HepG2 (cell line): ENCODE results near the gene MYO5A. TPM values are rescaled to one million over a fixed set of nuclear protein-coding genes. Genes with fewer than 3 reads are reported as not detected.

Source experiments
- ATAC-seq: fragments of 200-7000 bp; cut with Tn5 transposase; 3 replicates; pipeline ENCODE4 v1.9.1; 2020; ENCODE audit warnings: mild to moderate bottlenecking, moderate library complexity
- BruUV-seq: library from RNA; stranded (reverse); fragments of 400-500 nt; replicated peaks from 2 replicates; lab custom pipeline; 2021; lab: Mats Ljungman, UMichigan
- CTCF ChIA-PET: fragments of 300-600 bp; formaldehyde crosslinking; extraction: SDS; loops from one replicate; lab custom pipeline; 2021; ENCODE audit warnings: low total read pairs, inconsistent platforms, low intra/inter-chr PET ratio; lab: Yijun Ruan, JAX
- POLR2A ChIA-PET: fragments of 350-600 bp; sonication (Branson Sonifier 250); formaldehyde crosslinking; loops from one replicate; lab custom pipeline; 2020; ENCODE audit warnings: antibody characterized with exemption, inconsistent platforms; lab: Yijun Ruan, JAX
- DNase-seq: peaks from one replicate; pipeline ENCODE4 v3.0.0-alpha.2; 2015; ENCODE audit warnings: low spot score
- FAIRE-seq: peaks from 3 replicates; lab custom pipeline; 2011; peaks lifted over from hg19 to GRCh38; lab: Jason Lieb, UNC
- H2AFZ ChIP-seq: one replicate; pipeline ENCODE4 v1.6.1; 2011; ENCODE audit warnings: low read length, inconsistent platforms
- H3K27ac ChIP-seq: fragments of 300-600 bp; 3 replicates; pipeline ENCODE4 v1.8.0; 2011; ENCODE audit warnings: mixed run types, mild to moderate bottlenecking, mixed read lengths, low read length, inconsistent platforms; ENCODE audit not compliant: insufficient read depth; ENCODE audit errors: extremely low read length
- H3K27me3 ChIP-seq, 2 experiments: fragments of 200-600 bp in 1 of 2; 2 replicates in 1 of 2; 3 replicates in 1 of 2; pipeline versions ENCODE4 v1.6.0 to v1.8.0; 2011; ENCODE audit warnings: low read length in 2 of 2, mild to moderate bottlenecking in 2 of 2, moderate library complexity in 2 of 2, inconsistent platforms in 1 of 2; ENCODE audit not compliant: insufficient read depth in 2 of 2, control insufficient read depth in 1 of 2
- H3K36me3 ChIP-seq, 2 experiments: fragments of 200-600 bp in 1 of 2; replicated peaks in 1 of 2; 2 replicates in 1 of 2; 3 replicates in 1 of 2; pipeline versions ENCODE4 v1.5.1 to v1.8.0; 2011; ENCODE audit warnings: low read length in 2 of 2, inconsistent platforms in 1 of 2; ENCODE audit not compliant: insufficient read depth in 2 of 2, control insufficient read depth in 1 of 2
- H3K4me1 ChIP-seq: 2 replicates; pipeline ENCODE4 v1.5.1; 2012; ENCODE audit warnings: low read length, inconsistent platforms; ENCODE audit not compliant: insufficient read depth
- H3K4me2 ChIP-seq: 2 replicates; pipeline ENCODE4 v1.6.0; 2011; ENCODE audit warnings: low read depth, low read length, inconsistent platforms
- H3K4me3 ChIP-seq, 3 experiments: fragments of 200-600 bp in 1 of 3; sonication (generic), shearing (Covaris generic) in 1 of 3; replicated peaks in 1 of 3; 2 replicates each; pipeline ENCODE4 v1.5.1; 2011 to 2016; ENCODE audit warnings: low read length in 3 of 3, inconsistent platforms in 2 of 3, low read depth in 2 of 3, mild to moderate bottlenecking in 2 of 3, control low read depth in 1 of 3, mixed read lengths in 1 of 3; ENCODE audit not compliant: insufficient read depth in 1 of 3
- H3K79me2 ChIP-seq: one replicate; pipeline ENCODE4 v1.6.1; 2011; ENCODE audit warnings: low read length, inconsistent platforms; ENCODE audit not compliant: insufficient read depth
- H3K9ac ChIP-seq: 2 replicates; pipeline ENCODE4 v1.6.0; 2011; ENCODE audit warnings: mild to moderate bottlenecking, low read depth, low read length, inconsistent platforms; ENCODE audit not compliant: insufficient read depth
- H3K9me3 ChIP-seq: 2 replicates; pipeline ENCODE4 v1.5.1; 2012; ENCODE audit warnings: mild to moderate bottlenecking, low read length
- H4K20me1 ChIP-seq: 2 replicates; pipeline ENCODE4 v1.6.0; 2011; ENCODE audit warnings: inconsistent platforms, mild to moderate bottlenecking, low read length, moderate library complexity; ENCODE audit not compliant: insufficient read depth
- ATF5 ChIP-seq: sonication (generic); formaldehyde crosslinking; IDR thresholded peaks from 2 replicates; pipeline ENCODE4 v1.4.0; 2020; ENCODE audit warnings: mild to moderate bottlenecking, low read depth, missing genetic modification reagents
- FOXP1 ChIP-seq, 2 experiments: fragments of 450-650 bp in 1 of 2; IDR thresholded peaks; 2 replicates each; pipeline ENCODE4 v1.6.1; 2017 to 2018; ENCODE audit warnings: antibody characterized with exemption in 1 of 2
- GFI1 ChIP-seq: sonication (generic); formaldehyde crosslinking; IDR thresholded peaks from 2 replicates; pipeline ENCODE4 v1.5.0; 2020; ENCODE audit warnings: missing genetic modification reagents, mild to moderate bottlenecking, borderline replicate concordance
- HNF1A ChIP-seq, 2 experiments: sonication (generic) in 1 of 2; formaldehyde crosslinking in 1 of 2; IDR thresholded peaks; 2 replicates each; pipeline versions ENCODE4 v1.4.0 to v1.6.1; 2016 to 2020; ENCODE audit warnings: borderline replicate concordance in 1 of 2, low read depth in 1 of 2, mild to moderate bottlenecking in 1 of 2, missing genetic modification reagents in 1 of 2
- KDM6A ChIP-seq: IDR thresholded peaks from 2 replicates; pipeline ENCODE4 v1.6.1; 2016; ENCODE audit warnings: low read depth
- SOX6 ChIP-seq, 2 experiments: fragments of 450-650 bp in 1 of 2; sonication (generic) in 1 of 2; formaldehyde crosslinking in 1 of 2; IDR thresholded peaks; 2 replicates each; pipeline versions ENCODE4 v1.4.0 to v1.6.1; 2017 to 2020; ENCODE audit warnings: antibody characterized with exemption in 1 of 2, mild to moderate bottlenecking in 1 of 2, missing genetic modification reagents in 1 of 2
- ZBTB7A ChIP-seq: sonication (generic); formaldehyde crosslinking; IDR thresholded peaks from 2 replicates; pipeline ENCODE4 v1.8.0; 2022; ENCODE audit warnings: mild to moderate bottlenecking, missing genetic modification reagents
- ZNF10 ChIP-seq: sonication (generic); formaldehyde crosslinking; IDR thresholded peaks from 2 replicates; pipeline ENCODE4 v1.4.0; 2020; ENCODE audit warnings: mild to moderate bottlenecking, low read depth, missing genetic modification reagents, borderline replicate concordance
- ZNF207 ChIP-seq: fragments of 450-650 bp; IDR thresholded peaks from 2 replicates; pipeline ENCODE4 v1.6.1; 2016; ENCODE audit warnings: antibody characterized with exemption, borderline replicate concordance
- ZNF251 ChIP-seq: sonication (generic); formaldehyde crosslinking; IDR thresholded peaks from 2 replicates; pipeline ENCODE4 v1.9.0; 2021; ENCODE audit warnings: mild to moderate bottlenecking, missing genetic modification reagents
- ZNF367 ChIP-seq: sonication (generic); formaldehyde crosslinking; IDR thresholded peaks from 2 replicates; pipeline ENCODE4 v1.4.0; 2020; ENCODE audit warnings: missing genetic modification reagents, borderline replicate concordance
- ZSCAN25 ChIP-seq: sonication (generic); formaldehyde crosslinking; IDR thresholded peaks from 2 replicates; pipeline ENCODE4 v1.8.0; 2022; ENCODE audit warnings: mild to moderate bottlenecking, missing genetic modification reagents
- WGBS: methylation state at CpG from one replicate; pipeline ENCODE4 v1.1.6; 2017; ENCODE audit warnings: low lambda C conversion rate; 5-methylcytosine and 5-hydroxymethylcytosine counted together
- in situ Hi-C: cut with HindIII; loops from 2 replicates; pipeline ENCODE4 v1.10.0; 2017; ENCODE audit warnings: low pct_unique_long_range_greater_than_20kb; ENCODE audit not compliant: extremely low pct_ligation_motif_present
- intact Hi-C: fragments of 100-400 bp; cut with micrococcal nuclease; formaldehyde crosslinking; loops from one replicate; pipeline ENCODE4 v1.10.0; 2022; ENCODE audit not compliant: unreplicated experiment
- polyA plus RNA-seq, 8 experiments: library from polyadenylated mRNA; depleted of rRNA in 3 of 8; stranded (reverse) in 7 of 8; unstranded in 1 of 8; fragments of >200 nt; fragmentation: Illumina TruSeq in 4 of 8; extraction: Trizol in 4 of 8; gene quantifications; 2 replicates each; pipeline versions ENCODE4 v1.2.1 to v1.2.3, GENCODE V29; 2011 to 2016; ENCODE audit warnings: low read depth in 4 of 8, missing spikeins in 1 of 8, mixed read lengths in 1 of 8; ENCODE audit not compliant: insufficient read depth in 1 of 8
- total RNA-seq, 5 experiments: library from RNA; depleted of rRNA; stranded (reverse); fragments of >200 nt; fragmentation: Illumina TruSeq; extraction: Trizol; gene quantifications; 2 replicates each; pipeline ENCODE4 v1.2.3, GENCODE V29; 2016; ENCODE audit warnings: low read depth in 1 of 5

Gene MYO5A
- total and polyA plus RNA-seq, 2 of the 13 experiments (the other 11 are each of a cell fraction or from before 2014, with no cell fraction given): 2.8 to 4.8 TPM

GRCh38 chr15:52415628-52416027 is 113.1 kb downstream of the MYO5A start (continued):
- TF ChIP-seq FOXP1 (IDR thresholded peaks at IDR 0.05): no peak
- no peak for TF ChIP-seq FOXP1 (CRISPR knock-in tag; IDR thresholded peaks at IDR 0.05)
- TF ChIP-seq SOX6 (IDR thresholded peaks at IDR 0.05): no peak
- no peak for TF ChIP-seq SOX6 (CRISPR knock-in tag; IDR thresholded peaks at IDR 0.05)
- TF ChIP-seq ATF5 (CRISPR knock-in tag): no peak
- no peak for TF ChIP-seq ZSCAN25 (CRISPR knock-in tag)
- TF ChIP-seq, all 625 proteins: peak for 0

GRCh38 chr15:52414936-52415335 is 113.7 kb downstream of the MYO5A start:
- Histone ChIP-seq H4K20me1 (no peaks in the 10 kb centered on the region), H3K4me2 (no peak overlapping the region), H3K79me2 (no peaks in the 10 kb centered on the region), H3K27ac (no peak overlapping the region), H3K4me1 (no peaks in the 10 kb centered on the region), H3K4me3 (no peak overlapping the region), H3K27me3 (no peaks in the 10 kb centered on the region), H3K9ac (no peak overlapping the region), H3K36me3 (no peaks in the 10 kb centered on the region), H3K9me3 (no peaks in the 10 kb centered on the region), H2AFZ (no peak overlapping the region)
- TF ChIP-seq ZBTB7A (CRISPR knock-in tag): no peak
- TF ChIP-seq ZNF251: no peak
- no peak for TF ChIP-seq GFI1 (CRISPR knock-in tag)
- no peak for TF ChIP-seq ZNF367 (CRISPR knock-in tag)
- no peak for TF ChIP-seq ZNF10 (CRISPR knock-in tag)
- TF ChIP-seq ZNF207: no peak
- TF ChIP-seq KDM6A (CRISPR knock-in tag): no peak
- TF ChIP-seq HNF1A (IDR thresholded peaks at IDR 0.05; ENCODE audit: low read depth): no peak
- TF ChIP-seq HNF1A (CRISPR knock-in tag; IDR thresholded peaks at IDR 0.05; ENCODE audit: borderline replicate concordance): no peak
- ATAC-seq (no peak), FAIRE-seq (no peak), DNase-seq (no peak)
- in situ Hi-C loops (no loop called here), intact Hi-C loops (no loop called here)
- WGBS: 72% methylated on average over 6 of the region's 6 CpGs
- ChIA-PET CTCF (no interaction called here), POLR2A (no interaction called here)
- no TSS peak for BruUV-seq
